AG04450 (cell line): Measurements from ENCODE around the gene ABLIM2. TPM values are rescaled to one million over a fixed set of nuclear protein-coding genes. Genes with fewer than 3 reads are reported as not detected.

Experiments used
- CTCF ChIA-PET: fragments of 300-600, 350-600 bp; formaldehyde crosslinking; extraction: SDS; loops from one replicate; lab custom pipeline; 2022; ENCODE audit warnings: antibody characterized with exemption, inconsistent platforms; lab: Charles Lee
- POLR2A ChIA-PET: fragments of 350-600 bp; formaldehyde crosslinking; extraction: SDS; loops from one replicate; lab custom pipeline; 2021; ENCODE audit warnings: antibody characterized with exemption, inconsistent platforms; lab: Yijun Ruan, JAX
- DNase-seq: peaks from one replicate; pipeline ENCODE4 v3.0.0-alpha.2; 2011; ENCODE audit warnings: low read depth, low spot score
- H3K27ac ChIP-seq: one replicate; pipeline ENCODE4 v1.5.1; 2012; ENCODE audit warnings: low read depth, low read length, control low read depth
- H3K27me3 ChIP-seq: one replicate; pipeline ENCODE4 v1.6.0; 2012; ENCODE audit warnings: low read length; ENCODE audit not compliant: control insufficient read depth, insufficient read depth
- H3K4me3 ChIP-seq: 2 replicates; pipeline ENCODE4 v1.5.1; 2011; ENCODE audit warnings: mild to moderate bottlenecking, low read depth, low read length, control low read depth
- H3K9me3 ChIP-seq: 2 replicates; pipeline ENCODE4 v1.5.1; 2012; ENCODE audit warnings: low read length; ENCODE audit not compliant: control insufficient read depth, insufficient read depth
- CTCF ChIP-seq: IDR thresholded peaks from 2 replicates; pipeline ENCODE4 v1.5.1; 2011; ENCODE audit warnings: low read depth, low read length, control low read depth, inconsistent platforms
- polyA plus RNA-seq: library from polyadenylated mRNA; depleted of rRNA; stranded (reverse); fragments of >200 nt; gene quantifications from 2 replicates; pipeline ENCODE4 v1.2.3, GENCODE V29; 2011

Gene ABLIM2
- polyA plus RNA-seq, 1 experiment: not detected

GRCh38 chr4:8151165-8151650, 7.4 kb downstream of the ABLIM2 start:
- Histone ChIP-seq H3K27me3 (peaks cover 55% of the 10 kb centered on the region), H3K27ac (no peak overlapping the region), H3K4me3 (no peak overlapping the region), H3K9me3 (no peaks in the 10 kb centered on the region; the same call in 1 of the 2 replicates)
- ChIA-PET POLR2A (no interaction called here), CTCF (no interaction called here)
- no peak for TF ChIP-seq CTCF
- no peak for DNase-seq

GRCh38 chr4:8150152-8151090, 8.2 kb downstream of the ABLIM2 start:
- CTCF ChIA-PET: no interaction called here
- DNase-seq: no peak
- POLR2A ChIA-PET: interaction anchor here (0.6 kb wide), 1 partner anchor 179 kb away, joined by 6 read pairs; no protein-coding TSS in a partner anchor
- peaks cover 59% of the 10 kb centered on the region for H3K27me3 ChIP-seq
- no peaks in the 10 kb centered on the region; the same call in 1 of the 2 replicates for H3K9me3 ChIP-seq
- no peak for TF ChIP-seq CTCF
- H3K27ac ChIP-seq: no peak overlapping the region
- no peak overlapping the region for H3K4me3 ChIP-seq

GRCh38 chr4:8149664-8150063, 8.9 kb downstream of the ABLIM2 start:
- Histone ChIP-seq H3K27me3 (peaks cover 62% of the 10 kb centered on the region), H3K9me3 (no peaks in the 10 kb centered on the region; the same call in 1 of the 2 replicates), H3K27ac (no peak overlapping the region), H3K4me3 (no peak overlapping the region)
- POLR2A ChIA-PET: interaction anchor here (0.6 kb wide), 1 partner anchor 179 kb away, joined by 6 read pairs; no protein-coding TSS in a partner anchor
- DNase-seq: no peak
- CTCF ChIA-PET: no interaction called here
- no peak for TF ChIP-seq CTCF

GRCh38 chr4:8148785-8149435, 9.7 kb downstream of the ABLIM2 start:
- Histone ChIP-seq H3K9me3 (no peaks in the 10 kb centered on the region; the same call in 1 of the 2 replicates), H3K4me3 (no peak overlapping the region), H3K27ac (no peak overlapping the region), H3K27me3 (peaks cover 67% of the 10 kb centered on the region)
- TF ChIP-seq CTCF: no peak
- DNase-seq: no peak
- POLR2A ChIA-PET: no interaction called here
- CTCF ChIA-PET: no interaction called here
